HG02642 (cell line): Measurements from ENCODE around the gene NDUFAF3.

Experiments used
- ATAC-seq: cut with Tn5 transposase; IDR thresholded peaks from one replicate; pipeline ENCODE4 v1.9.1; 2021; ENCODE audit warnings: mild to moderate bottlenecking; ENCODE audit not compliant: unreplicated experiment, poor library complexity

Gene NDUFAF3

GRCh38 chr3:49017229-49017970 is 4.5 kb upstream of the NDUFAF3 start:
- ATAC-seq: no peak

- no peak for ATAC-seq
These were observed 3.8 kb upstream of the NDUFAF3 start, which contains the start of gene DALRD3 for GRCh38 chr3:49017971-49018706. DALRD3 (minus strand) TSS chr3:49018580; CDS start chr3:49018564, 16 bp downstream.

- no peak for ATAC-seq
These were observed 3.3 kb upstream of the NDUFAF3 start for GRCh38 chr3:49018707-49019006.

- no peak for ATAC-seq
These were observed 2.0 kb upstream of the NDUFAF3 start for GRCh38 chr3:49019941-49020329.

GRCh38 chr3:49020330-49021212 is 1.4 kb upstream of the NDUFAF3 start:
- ATAC-seq: peak; percentile 2

GRCh38 chr3:49021213-49021812 is 608 bp upstream of the NDUFAF3 start:
- peak; percentile 57 for ATAC-seq

GRCh38 chr3:49022688-49023171 is 809 bp downstream of the NDUFAF3 start:
- no peak for ATAC-seq

GRCh38 chr3:49023775-49024174 is 1.9 kb downstream of the NDUFAF3 start:
- no peak for ATAC-seq

GRCh38 chr3:49024449-49024848 is 2.5 kb downstream of the NDUFAF3 start:
- no peak for ATAC-seq

- ATAC-seq: no peak
These were observed 3.3 kb downstream of the NDUFAF3 start for GRCh38 chr3:49025005-49025792.

GRCh38 chr3:49025793-49026520 is 4.0 kb downstream of the NDUFAF3 start:
- ATAC-seq: no peak

GRCh38 chr3:49026536-49026935 is 4.6 kb downstream of the NDUFAF3 start:
- no peak for ATAC-seq

GRCh38 chr3:49027634-49028033 is 5.7 kb downstream of the NDUFAF3 start:
- no peak for ATAC-seq

- ATAC-seq: no peak
These were observed 6.4 kb downstream of the NDUFAF3 start for GRCh38 chr3:49028298-49028672.

GRCh38 chr3:49028673-49029562 is 7.0 kb downstream of the NDUFAF3 start, which contains the start of gene IMPDH2:
IMPDH2 (minus strand) TSS chr3:49029398; CDS start chr3:49029350, 48 bp downstream.
- ATAC-seq: peak; percentile 92

- no peak for ATAC-seq
These were observed 7.6 kb downstream of the NDUFAF3 start for GRCh38 chr3:49029563-49029884.

- ATAC-seq: no peak
These were observed 8.4 kb downstream of the NDUFAF3 start for GRCh38 chr3:49030321-49030720.
